ENCODE results near the gene ADGRV1. TPM values are rescaled to one million over a fixed set of nuclear protein-coding genes. Genes with fewer than 3 reads are reported as not detected.
A peak's percentile ranks its signal among the peaks of the same experiment; 100 is the strongest.

ADGRV1 gene
- total and polyA plus RNA-seq, 9 of the 15 experiments (the other 6 are each of a cell fraction or from before 2014, with no cell fraction given) = 21.7 to 156 (median 58.2) TPM

GRCh38 chr5:90548069-90548593 is 10.5 kb upstream of the ADGRV1 start (continued):
- TF ChIP-seq KDM4B (IDR thresholded peaks at IDR 0.05; ENCODE audit: borderline replicate concordance in 2 of 2, low read depth in 1 of 2) (no peak), TEAD2 (tag; IDR thresholded peaks at IDR 0.05) (no peak), ZC3H11A (IDR thresholded peaks at IDR 0.05; ENCODE audit: low read depth, low read length) (no peak), FIP1L1 (IDR thresholded peaks at IDR 0.05; ENCODE audit: low read depth, low read length, poor library complexity, severe bottlenecking) (no peak), ESRRB (CRISPR knock-in tag; IDR thresholded peaks at IDR 0.05; ENCODE audit: borderline replicate concordance) (no peak), XRCC4 (IDR thresholded peaks at IDR 0.05; ENCODE audit: extremely low read depth, insufficient read depth, insufficient read length) (no peak), ATF2 (CRISPR knock-in tag; IDR thresholded peaks at IDR 0.05) (no peak), ZNF696 (CRISPR knock-in tag; conservative IDR thresholded peaks at IDR 0.05) (no peak), KHSRP (IDR thresholded peaks at IDR 0.05) (no peak), CHD4 (IDR thresholded peaks at IDR 0.05; ENCODE audit: insufficient read depth, insufficient replicate concordance, low read depth, low read length, poor library complexity, severe bottlenecking) (no peak), ZNF347 (CRISPR knock-in tag; IDR thresholded peaks at IDR 0.05; ENCODE audit: low read depth) (no peak), ZNF699 (CRISPR knock-in tag; IDR thresholded peaks at IDR 0.05; ENCODE audit: insufficient replicate concordance) (no peak), TEAD4 (IDR thresholded peaks at IDR 0.05; ENCODE audit: low read length) (peak; percentile 9; the same call in 1 of the 2 replicates), TEAD4 (CRISPR knock-in tag; IDR thresholded peaks at IDR 0.05; ENCODE audit: borderline replicate concordance) (no peak), ZNF3 (CRISPR knock-in tag; IDR thresholded peaks at IDR 0.05) (no peak), ZNF316 (IDR thresholded peaks at IDR 0.05) (peak; percentile 67), HDAC6 (IDR thresholded peaks at IDR 0.05; ENCODE audit: low read depth, low read length) (no peak), NR2C1 (IDR thresholded peaks at IDR 0.05) (no peak), NR2C1 (tag; IDR thresholded peaks at IDR 0.05) (no peak), MBD2 (IDR thresholded peaks at IDR 0.05; ENCODE audit: borderline replicate concordance, low read depth) (no peak), JUN (IDR thresholded peaks at IDR 0.05; ENCODE audit: borderline replicate concordance, low read depth, low read length) (no peak), JUN (CRISPR knock-in tag; IDR thresholded peaks at IDR 0.05; ENCODE audit: borderline replicate concordance) (no peak), TRIM28 (IDR thresholded peaks at IDR 0.05) (no peak), RBM22 (IDR thresholded peaks at IDR 0.05; ENCODE audit: low read depth, low read length, poor library complexity, severe bottlenecking) (no peak), FOXP1 (CRISPR knock-in tag; IDR thresholded peaks at IDR 0.05) (no peak), NFE2 (IDR thresholded peaks at IDR 0.05; ENCODE audit: low read depth) (peak; percentile 86), POLR2AphosphoS5 (IDR thresholded peaks at IDR 0.05; ENCODE audit: control insufficient read depth, insufficient read depth, low read depth, low read length) (no peak), KLF13 (tag; IDR thresholded peaks at IDR 0.05; ENCODE audit: borderline replicate concordance, low read depth) (no peak)

Data from K562 (cell line).